ENCODE data around the gene LCOR.
A peak's percentile ranks its signal among the peaks of the same experiment; 100 is the strongest.

Gene LCOR

DNA sequence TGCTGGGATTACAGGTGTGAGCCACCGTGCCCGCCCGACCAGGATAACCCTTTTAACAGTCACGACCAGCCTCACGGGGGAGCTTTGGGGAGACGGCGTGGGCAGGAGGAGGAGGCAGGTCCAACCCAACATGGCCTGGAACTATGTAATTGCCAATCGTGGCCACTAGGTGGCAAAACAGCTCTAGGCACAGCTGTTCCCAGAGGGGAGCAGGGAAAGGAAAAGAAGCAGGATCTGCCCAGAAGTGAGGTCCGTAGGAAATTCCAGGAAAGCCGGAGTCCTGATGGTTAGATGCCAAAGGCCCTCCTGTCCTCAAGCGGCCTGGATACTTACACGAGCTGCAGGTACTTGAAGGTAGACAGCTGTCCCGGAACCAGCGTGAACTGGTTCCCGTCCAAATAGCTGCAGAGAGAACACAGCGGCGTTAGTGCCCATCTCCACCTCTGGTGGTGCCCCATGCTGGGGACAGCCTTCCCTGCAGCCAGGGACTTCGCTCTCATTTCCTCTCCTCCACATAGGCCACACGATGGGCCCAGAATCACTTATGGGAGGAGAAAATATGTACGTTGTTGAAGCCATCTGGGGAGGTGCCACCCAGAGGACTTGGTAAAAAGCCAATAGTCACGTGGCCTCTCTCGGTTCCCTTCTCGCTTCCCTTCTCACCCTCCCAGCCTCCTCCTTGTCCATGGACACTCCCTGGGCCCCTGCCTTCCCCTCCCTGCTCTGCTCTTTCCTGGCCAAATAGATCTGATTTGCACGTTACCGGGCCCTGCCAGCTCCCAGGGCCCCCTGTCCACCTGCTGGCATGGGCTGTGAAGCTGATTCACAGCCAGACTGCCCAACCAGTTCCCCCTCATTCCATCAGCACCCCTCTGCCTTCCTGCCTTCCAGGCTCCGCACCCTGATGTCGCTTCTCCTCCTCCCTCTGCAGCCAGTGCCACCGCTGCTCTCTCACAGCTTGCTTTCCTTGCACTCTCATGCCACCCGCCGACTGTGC is 205.6 kb downstream of the LCOR start:
- peaks cover 10 to 14% of the 10 kb centered on the region in 2 donors for H3K4me1 Mint-ChIP-seq (ENCODE audit: low read depth in 2 of 2)
- H3K36me3 Mint-ChIP-seq (ENCODE audit: insufficient read depth) = peaks cover 10% of the 10 kb centered on the region
- peaks cover 21 to 22% of the 10 kb centered on the region in 2 donors for H3K27me3 Mint-ChIP-seq
- peak overlapping the region; percentile 51 to 63 for H3K4me3 Mint-ChIP-seq
- H3K27ac Mint-ChIP-seq = peak overlapping the region in 1 of 2 donors; percentile 74
- DNase-seq (peak; percentile 57 to 71 (median 58)), ATAC-seq (replicated peaks) (peak; percentile 92)
- H3K9me3 Mint-ChIP-seq = no peaks in the 10 kb centered on the region

DNA sequence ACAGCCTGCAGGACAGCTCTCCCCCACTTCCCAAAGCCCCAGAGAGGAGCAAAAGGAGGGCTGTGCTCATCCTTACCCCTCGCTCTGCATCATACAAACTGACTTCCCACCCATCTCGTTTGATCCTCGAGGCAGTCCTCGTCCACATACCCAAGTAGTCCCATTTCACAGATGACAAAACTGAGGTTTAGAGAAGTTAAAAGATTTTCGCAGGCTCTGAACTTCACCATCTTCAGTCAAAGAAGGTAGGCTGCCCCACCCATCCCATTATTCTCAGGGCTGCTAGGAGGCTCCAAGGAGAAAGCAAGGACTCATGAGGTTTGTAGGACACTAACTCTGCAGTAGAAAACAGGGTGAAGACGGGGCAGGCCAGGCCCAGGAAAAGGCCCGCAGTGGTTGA is 206.6 kb downstream of the LCOR start:
- peak overlapping the region; percentile 51 to 63 for H3K4me3 Mint-ChIP-seq

DNA sequence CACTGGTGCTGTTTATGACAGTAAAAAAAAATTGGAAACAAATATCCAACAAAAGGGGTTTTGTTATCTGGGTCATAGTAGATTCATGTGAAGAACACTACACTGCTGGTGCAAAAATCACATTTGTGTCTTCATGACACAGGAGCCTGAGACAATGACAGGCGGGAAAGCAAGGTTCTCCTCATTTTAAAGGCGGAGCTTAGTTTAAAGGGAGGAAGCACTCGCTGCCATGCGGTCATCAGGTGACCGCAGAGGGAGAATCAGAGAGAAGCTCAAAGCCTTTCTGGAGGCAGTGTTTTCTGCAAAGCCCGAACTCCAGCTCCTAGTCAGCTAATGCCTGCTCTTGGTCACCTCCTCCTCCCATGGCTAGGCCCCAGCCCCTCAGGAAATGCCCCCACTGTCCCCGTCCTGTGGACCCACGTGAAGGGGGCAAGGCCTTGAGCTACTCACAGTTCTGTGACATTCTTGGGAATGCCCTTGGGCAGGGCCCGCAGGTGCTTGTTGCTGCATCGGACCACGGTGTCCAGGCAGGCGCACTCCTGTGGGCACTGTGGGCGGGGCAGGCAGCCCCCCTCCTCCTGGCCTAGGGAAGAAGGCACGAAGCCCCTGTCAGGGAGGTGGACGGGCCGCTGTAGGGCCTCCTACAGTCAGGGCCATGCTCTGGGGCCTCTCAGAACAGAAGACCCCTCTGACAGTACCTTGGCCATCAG is 207.6 kb downstream of the LCOR start:
- H3K9me3 Mint-ChIP-seq = no peaks in the 10 kb centered on the region

More for the DNA sequence above, 206.6 kb downstream of the LCOR start:
- H3K36me3 Mint-ChIP-seq (ENCODE audit: insufficient read depth) = peaks cover 10% of the 10 kb centered on the region
- H3K4me1 Mint-ChIP-seq (ENCODE audit: low read depth in 2 of 2) = peaks cover 10 to 14% of the 10 kb centered on the region in 2 donors
- H3K27me3 Mint-ChIP-seq = peaks cover 21 to 22% of the 10 kb centered on the region in 2 donors
- no peak for DNase-seq
- H3K9me3 Mint-ChIP-seq = no peaks in the 10 kb centered on the region
- ATAC-seq (replicated peaks) = no peak
- H3K27ac Mint-ChIP-seq = no peak overlapping the region

DNA sequence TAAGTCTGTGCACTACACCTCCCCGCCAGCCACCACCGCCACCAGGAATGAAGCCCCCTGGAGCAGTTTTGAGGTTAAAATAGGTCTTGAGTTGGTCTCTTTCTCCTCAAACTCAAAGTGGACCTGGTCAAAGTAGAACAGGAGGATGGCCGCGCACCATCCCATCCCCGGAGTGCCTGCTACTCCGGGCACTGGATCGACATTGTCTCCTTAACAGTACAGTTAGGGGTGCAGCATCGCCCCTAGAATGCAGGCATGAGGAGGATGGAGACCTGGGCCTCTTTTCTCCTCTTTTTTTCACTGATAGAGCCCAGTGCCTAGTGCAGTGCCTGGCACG is 208.1 kb downstream of the LCOR start:
- ATAC-seq (replicated peaks) (no peak), DNase-seq (no peak)
- no peaks in the 10 kb centered on the region for H3K9me3 Mint-ChIP-seq
- H3K27me3 Mint-ChIP-seq = peaks cover 14% of the 10 kb centered on the region in 2 donors
- peaks cover 10% of the 10 kb centered on the region for H3K36me3 Mint-ChIP-seq (ENCODE audit: insufficient read depth)
- no peak overlapping the region for H3K4me3 Mint-ChIP-seq
- H3K4me1 Mint-ChIP-seq (ENCODE audit: low read depth in 2 of 2) = peaks cover 10 to 14% of the 10 kb centered on the region in 2 donors
- no peak overlapping the region for H3K27ac Mint-ChIP-seq

More for the DNA sequence above, 207.6 kb downstream of the LCOR start:
- H3K27ac Mint-ChIP-seq = no peak overlapping the region
- H3K4me1 Mint-ChIP-seq (ENCODE audit: low read depth in 2 of 2) = peaks cover 10 to 14% of the 10 kb centered on the region in 2 donors
- H3K4me3 Mint-ChIP-seq = no peak overlapping the region
- H3K27me3 Mint-ChIP-seq = peaks cover 19 to 20% of the 10 kb centered on the region in 2 donors
- DNase-seq (no peak), ATAC-seq (replicated peaks) (no peak)
- peaks cover 10% of the 10 kb centered on the region for H3K36me3 Mint-ChIP-seq (ENCODE audit: insufficient read depth)

- peaks cover 10 to 14% of the 10 kb centered on the region in 2 donors for H3K4me1 Mint-ChIP-seq (ENCODE audit: low read depth in 2 of 2)
- peaks cover 9 to 10% of the 10 kb centered on the region in 2 donors for H3K27me3 Mint-ChIP-seq
- no peaks in the 10 kb centered on the region for H3K9me3 Mint-ChIP-seq
- no peak for DNase-seq
- H3K27ac Mint-ChIP-seq = no peak overlapping the region
- H3K4me3 Mint-ChIP-seq = no peak overlapping the region
- ATAC-seq (replicated peaks) = no peak
- H3K36me3 Mint-ChIP-seq (ENCODE audit: insufficient read depth) = peaks cover 10% of the 10 kb centered on the region
These were observed 208.6 kb downstream of the LCOR start for GRCh38 chr10:97040706-97041105.

- Mint-ChIP-seq H3K4me3 (no peak overlapping the region), H3K27me3 (no peaks in the 10 kb centered on the region), H3K36me3 (ENCODE audit: insufficient read depth) (peaks cover 3% of the 10 kb centered on the region), H3K4me1 (ENCODE audit: low read depth in 2 of 2) (peaks cover 7 to 10% of the 10 kb centered on the region in 2 donors), H3K27ac (no peak overlapping the region), H3K9me3 (no peaks in the 10 kb centered on the region)
- DNase-seq (no peak), ATAC-seq (replicated peaks) (no peak)
These were observed 210.0 kb downstream of the LCOR start for GRCh38 chr10:97042081-97042480.

- H3K4me3 Mint-ChIP-seq = no peak overlapping the region
- no peak for DNase-seq
- no peak overlapping the region for H3K27ac Mint-ChIP-seq
- H3K9me3 Mint-ChIP-seq = no peaks in the 10 kb centered on the region
- no peaks in the 10 kb centered on the region for H3K27me3 Mint-ChIP-seq
- no peak for ATAC-seq (replicated peaks)
- H3K36me3 Mint-ChIP-seq (ENCODE audit: insufficient read depth) = peaks cover 3% of the 10 kb centered on the region
- H3K4me1 Mint-ChIP-seq (ENCODE audit: low read depth in 2 of 2) = peaks cover 0 to 4% of the 10 kb centered on the region in 2 donors
These were observed 210.8 kb downstream of the LCOR start for GRCh38 chr10:97042716-97043562.

DNA sequence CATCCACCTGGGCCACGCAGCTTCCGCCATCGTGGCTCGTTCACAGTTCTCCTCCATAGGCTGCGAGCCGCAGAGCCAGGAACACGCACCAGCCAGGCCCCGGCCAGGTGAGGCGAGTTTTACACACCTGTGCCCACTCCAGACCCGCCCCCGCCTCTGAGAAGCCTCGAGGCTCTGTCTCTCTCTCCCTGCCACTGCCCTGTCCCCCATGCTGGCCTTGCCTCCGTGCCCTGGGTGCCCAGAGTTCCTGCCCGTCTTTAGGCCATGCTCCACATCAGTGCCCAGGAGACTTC is 211.4 kb downstream of the LCOR start:
- no peak overlapping the region for H3K27ac Mint-ChIP-seq
- ATAC-seq (replicated peaks) (no peak), DNase-seq (no peak)
- peaks cover 3% of the 10 kb centered on the region for H3K36me3 Mint-ChIP-seq (ENCODE audit: insufficient read depth)
- H3K27me3 Mint-ChIP-seq = no peaks in the 10 kb centered on the region
- no peaks in the 10 kb centered on the region for H3K9me3 Mint-ChIP-seq
- no peaks in the 10 kb centered on the region for H3K4me1 Mint-ChIP-seq (ENCODE audit: low read depth in 2 of 2)
- H3K4me3 Mint-ChIP-seq = no peak overlapping the region
